Activated CD4-positive, alpha-beta memory T cell treated with anti-CD3 and anti-CD28 coated beads for 36 hours (primary cell): ENCODE results near the gene SHLD1. TPM values are rescaled to one million over a fixed set of nuclear protein-coding genes. Genes with fewer than 3 reads are reported as not detected.

Source experiments
- CTCF ChIA-PET: fragments of 350-600 bp; sonication (Branson Sonifier 250); formaldehyde crosslinking; loops from one replicate; lab custom pipeline; 2021; ENCODE audit warnings: antibody characterized with exemption, inconsistent platforms; lab: Charles Lee
- POLR2A ChIA-PET: fragments of 350-600 bp; sonication (Branson Sonifier 250); formaldehyde crosslinking; loops from one replicate; lab custom pipeline; 2021; ENCODE audit warnings: antibody characterized with exemption; lab: Charles Lee
- DNase-seq: peaks from one replicate; pipeline ENCODE4 v3.0.0-alpha.2; 2020
- H3K27ac Mint-ChIP-seq: one replicate; pipeline ENCODE4 v1.8.0; 2021; ENCODE audit warnings: mixed read lengths
- H3K27me3 Mint-ChIP-seq: one replicate; pipeline ENCODE4 v1.8.0; 2021; ENCODE audit warnings: mixed read lengths
- H3K36me3 Mint-ChIP-seq: one replicate; pipeline ENCODE4 v1.8.0; 2021; ENCODE audit warnings: mixed read lengths
- H3K4me1 Mint-ChIP-seq: one replicate; pipeline ENCODE4 v1.8.0; 2021; ENCODE audit warnings: low read depth, mixed read lengths
- H3K4me3 Mint-ChIP-seq: one replicate; pipeline ENCODE4 v1.8.0; 2021; ENCODE audit warnings: mild to moderate bottlenecking, mixed read lengths
- H3K9me3 Mint-ChIP-seq: one replicate; pipeline ENCODE4 v1.8.0; 2021; ENCODE audit warnings: mixed read lengths
- intact Hi-C: fragments of 100-400 bp; cut with micrococcal nuclease; formaldehyde crosslinking; loops from one replicate; pipeline ENCODE4 v1.15.1; 2023
- total RNA-seq, 2 experiments: library from RNA; stranded (reverse); gene quantifications; one replicate each; pipeline ENCODE4 v1.2.3, GENCODE V29; 2021

The SHLD1 gene
- total RNA-seq, 2 experiments from 2014 or later: 9.0 to 9.8 TPM

- no peak for DNase-seq
- ChIA-PET CTCF (no interaction called here), POLR2A (no interaction called here)
- intact Hi-C loops: no loop called here
- Mint-ChIP-seq H3K9me3 (no peaks in the 10 kb centered on the region), H3K4me1 (no peaks in the 10 kb centered on the region), H3K36me3 (no peaks in the 10 kb centered on the region), H3K27ac (no peak overlapping the region), H3K4me3 (no peak overlapping the region), H3K27me3 (peaks cover 3% of the 10 kb centered on the region)
Measured at GRCh38 chr20:5890773-5891441, 140.7 kb downstream of the SHLD1 start.

GRCh38 chr20:5893052-5893451 lies 142.9 kb downstream of the SHLD1 start:
- Mint-ChIP-seq H3K27me3 (peaks cover 13% of the 10 kb centered on the region), H3K4me3 (no peak overlapping the region), H3K27ac (no peak overlapping the region), H3K36me3 (no peaks in the 10 kb centered on the region), H3K4me1 (no peaks in the 10 kb centered on the region), H3K9me3 (no peaks in the 10 kb centered on the region)
- DNase-seq: no peak
- ChIA-PET POLR2A (no interaction called here), CTCF (no interaction called here)
- intact Hi-C loops: no loop called here

DNA sequence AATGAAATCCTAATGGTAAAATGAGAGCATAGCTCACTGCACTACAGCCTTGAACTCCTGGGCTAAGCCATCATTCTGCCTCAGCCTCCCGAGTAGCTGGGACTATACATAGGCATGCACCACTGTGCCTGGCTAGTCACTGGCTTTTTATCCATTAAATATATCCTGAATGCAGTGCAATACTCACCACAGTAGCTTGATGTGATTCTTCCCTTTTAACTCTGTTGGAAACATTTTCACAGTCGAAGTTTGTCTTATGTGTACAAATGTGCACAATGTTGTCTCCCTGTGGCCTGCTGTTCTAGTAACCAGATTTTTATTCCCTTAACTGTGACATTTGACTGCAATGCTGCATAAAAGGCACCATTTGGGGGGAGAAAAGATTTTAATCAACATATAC lies 143.4 kb downstream of the SHLD1 start:
- no peaks in the 10 kb centered on the region for H3K4me1 Mint-ChIP-seq
- DNase-seq: no peak
- intact Hi-C loops: no loop called here
- H3K27me3 Mint-ChIP-seq: peaks cover 13% of the 10 kb centered on the region
- CTCF ChIA-PET: no interaction called here
- H3K27ac Mint-ChIP-seq: no peak overlapping the region
- POLR2A ChIA-PET: no interaction called here
- no peaks in the 10 kb centered on the region for H3K36me3 Mint-ChIP-seq
- H3K9me3 Mint-ChIP-seq: no peaks in the 10 kb centered on the region
- H3K4me3 Mint-ChIP-seq: no peak overlapping the region

DNA sequence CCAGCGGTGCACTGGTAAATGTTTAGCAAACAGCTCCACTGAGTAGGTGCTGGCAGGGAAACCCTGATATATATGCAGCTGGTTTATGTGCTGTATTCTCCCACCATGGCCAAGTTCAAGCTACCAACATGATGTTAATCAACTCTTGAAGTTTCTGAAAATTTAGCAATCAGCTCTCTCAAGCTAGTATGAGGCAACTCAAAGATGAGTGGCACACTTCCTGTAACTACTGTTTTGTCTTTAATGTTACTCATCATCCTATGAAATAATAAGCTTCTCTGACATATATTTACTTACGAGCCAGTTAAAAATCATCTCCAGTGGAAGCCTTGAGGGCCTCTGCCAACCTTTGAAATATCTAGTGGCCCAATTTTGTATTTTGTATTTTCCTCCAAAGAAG lies 145.4 kb downstream of the SHLD1 start:
- intact Hi-C loops: no loop called here

DNA sequence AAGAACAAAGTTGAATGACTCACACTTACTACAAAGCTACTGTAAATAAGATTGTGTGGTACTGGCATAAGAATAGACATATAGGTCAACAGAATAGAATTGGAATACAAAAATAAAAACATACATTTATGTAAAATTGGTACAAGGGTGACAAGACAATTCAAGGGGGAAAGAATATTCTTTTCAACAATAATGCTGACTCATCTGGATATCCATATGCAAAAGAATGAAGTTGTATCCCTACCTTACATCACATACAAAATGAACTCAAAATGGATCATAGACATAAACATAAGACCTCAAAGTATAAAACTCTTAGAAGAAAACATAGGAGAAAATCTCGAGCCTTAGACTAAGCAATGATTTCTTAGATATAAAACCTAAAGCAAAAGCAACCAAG lies 149.2 kb downstream of the SHLD1 start:
- Mint-ChIP-seq H3K27ac (no peak overlapping the region), H3K4me1 (no peaks in the 10 kb centered on the region), H3K36me3 (no peaks in the 10 kb centered on the region), H3K9me3 (peaks cover 2% of the 10 kb centered on the region), H3K4me3 (no peak overlapping the region), H3K27me3 (peaks cover 18% of the 10 kb centered on the region)
- intact Hi-C loops: no loop called here
- no peak for DNase-seq
- CTCF ChIA-PET: no interaction called here
- POLR2A ChIA-PET: no interaction called here

More for the DNA sequence above, 145.4 kb downstream of the SHLD1 start:
- Mint-ChIP-seq H3K4me3 (no peak overlapping the region), H3K4me1 (no peaks in the 10 kb centered on the region), H3K36me3 (no peaks in the 10 kb centered on the region), H3K27ac (no peak overlapping the region), H3K27me3 (peaks cover 13% of the 10 kb centered on the region), H3K9me3 (peaks cover 2% of the 10 kb centered on the region)
- CTCF ChIA-PET: no interaction called here
- no peak for DNase-seq
- POLR2A ChIA-PET: no interaction called here

DNA sequence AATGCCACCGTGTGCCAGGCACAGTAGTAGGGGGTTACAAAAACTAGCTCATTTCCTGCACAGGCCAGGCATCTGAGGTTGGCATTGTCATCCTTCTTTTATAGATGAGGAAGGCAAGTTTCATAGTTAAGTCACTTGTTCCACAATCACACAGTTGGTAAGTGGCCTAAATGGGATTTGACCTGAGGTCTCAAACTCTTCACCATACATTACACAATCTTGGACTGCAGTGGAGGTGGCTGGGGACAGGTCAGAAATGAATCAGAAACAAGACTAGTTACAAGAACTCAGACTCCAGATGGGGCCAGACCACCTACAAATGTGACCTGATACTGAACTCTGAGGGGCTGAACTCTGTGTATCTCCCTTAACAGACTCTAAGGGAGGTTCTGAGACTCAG lies 150.7 kb downstream of the SHLD1 start:
- Mint-ChIP-seq H3K4me1 (no peaks in the 10 kb centered on the region), H3K4me3 (no peak overlapping the region), H3K9me3 (peaks cover 2% of the 10 kb centered on the region), H3K27me3 (peaks cover 22% of the 10 kb centered on the region), H3K36me3 (no peaks in the 10 kb centered on the region), H3K27ac (no peak overlapping the region)
- intact Hi-C loops: no loop called here
- POLR2A ChIA-PET: no interaction called here
- CTCF ChIA-PET: interaction anchor here (0.8 kb wide), 1 partner anchor 18 kb away, joined by 3 read pairs; no protein-coding TSS in a partner anchor
- no peak for DNase-seq

- CTCF ChIA-PET: interaction anchor here (0.9 kb wide), 1 partner anchor 380 kb away, joined by 3 read pairs; no protein-coding TSS in a partner anchor
- no peaks in the 10 kb centered on the region for H3K9me3 Mint-ChIP-seq
- no peak overlapping the region for H3K4me3 Mint-ChIP-seq
- POLR2A ChIA-PET: no interaction called here
- no peaks in the 10 kb centered on the region for H3K36me3 Mint-ChIP-seq
- H3K27me3 Mint-ChIP-seq: peaks cover 48% of the 10 kb centered on the region
- intact Hi-C loops: no loop called here
- DNase-seq: no peak
- H3K4me1 Mint-ChIP-seq: peaks cover 11% of the 10 kb centered on the region
- no peak overlapping the region for H3K27ac Mint-ChIP-seq
Measured at GRCh38 chr20:5908981-5909380, 158.8 kb downstream of the SHLD1 start.

DNA sequence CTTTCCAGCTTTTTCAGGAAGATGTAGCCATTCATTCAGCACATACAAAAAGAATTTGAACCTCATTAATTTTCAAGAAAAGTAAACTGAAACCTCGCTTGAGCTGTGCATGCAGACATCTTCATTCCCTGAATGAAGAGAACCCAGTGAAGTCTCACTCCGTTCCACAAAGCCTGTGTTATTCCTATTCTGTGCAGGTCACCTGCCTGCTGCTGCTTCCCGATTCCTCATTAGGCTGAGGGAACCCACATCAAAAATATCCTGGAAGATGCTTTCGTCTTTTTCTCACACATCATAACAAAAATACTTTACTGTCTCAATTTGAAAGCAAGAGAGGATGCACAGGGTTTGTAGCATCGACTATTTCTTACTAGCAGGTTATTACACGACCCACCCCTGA lies 160.0 kb downstream of the SHLD1 start:
- Mint-ChIP-seq H3K36me3 (no peaks in the 10 kb centered on the region), H3K9me3 (no peaks in the 10 kb centered on the region), H3K4me1 (peaks cover 11% of the 10 kb centered on the region), H3K27ac (no peak overlapping the region), H3K4me3 (no peak overlapping the region), H3K27me3 (peaks cover 42% of the 10 kb centered on the region)
- ChIA-PET POLR2A (no interaction called here), CTCF (no interaction called here)
- no peak for DNase-seq
- intact Hi-C loops: no loop called here

DNA sequence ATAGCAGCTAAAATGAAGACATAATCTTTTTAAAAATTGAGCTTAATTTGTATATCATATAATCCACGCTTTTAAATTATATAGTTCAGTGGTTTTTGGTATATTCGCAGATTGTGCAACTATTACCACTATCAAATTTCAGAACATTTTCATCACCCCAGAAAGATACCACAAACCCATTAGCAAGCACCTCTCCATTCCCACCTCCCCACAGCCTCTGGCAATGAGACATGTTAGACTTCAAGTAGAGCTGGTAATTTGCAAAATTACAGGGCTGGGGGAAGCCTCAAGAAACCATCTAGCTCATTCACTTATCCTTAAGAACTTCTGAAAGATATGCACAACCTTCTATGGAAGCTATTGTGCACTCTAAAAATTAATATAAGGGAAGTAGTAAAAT lies 163.0 kb downstream of the SHLD1 start:
- no peak for DNase-seq
- Mint-ChIP-seq H3K36me3 (no peaks in the 10 kb centered on the region), H3K4me1 (peaks cover 11% of the 10 kb centered on the region), H3K27me3 (peaks cover 32% of the 10 kb centered on the region), H3K27ac (no peak overlapping the region), H3K4me3 (no peak overlapping the region), H3K9me3 (no peaks in the 10 kb centered on the region)
- POLR2A ChIA-PET: no interaction called here
- CTCF ChIA-PET: interaction anchor here (1.2 to 1.5 kb wide), 2 partner anchors 74 to 385 kb away, joined by 3 to 4 read pairs; no protein-coding TSS in a partner anchor
- intact Hi-C loops: no loop called here

Other genes starting within 250 kb of the SHLD1 start
- gene GPCPD1, start 139.4 kb upstream of the SHLD1 start, total RNA-seq: 10 to 100 TPM; 31.1 to 34.9 TPM
- gene CHGB, start 161.1 kb downstream of the SHLD1 start, total RNA-seq: under 1 TPM in 1 of 2 experiments, not detected in 1; 0.21 TPM
- 10 to 100 TPM; 24.9 to 27.1 TPM for gene TRMT6, start 200.1 kb downstream of the SHLD1 start, total RNA-seq
- gene MCM8, start 200.3 kb downstream of the SHLD1 start, total RNA-seq: 10 to 100 TPM; 46.8 to 50.7 TPM